ENCODE data around the gene MAML2.
"Not testable (repeated sequence)": the region's sequence is repeated elsewhere in the genome, so short reads cannot be mapped to it uniquely, and the experiment has no call there.

MAML2 gene

DNA sequence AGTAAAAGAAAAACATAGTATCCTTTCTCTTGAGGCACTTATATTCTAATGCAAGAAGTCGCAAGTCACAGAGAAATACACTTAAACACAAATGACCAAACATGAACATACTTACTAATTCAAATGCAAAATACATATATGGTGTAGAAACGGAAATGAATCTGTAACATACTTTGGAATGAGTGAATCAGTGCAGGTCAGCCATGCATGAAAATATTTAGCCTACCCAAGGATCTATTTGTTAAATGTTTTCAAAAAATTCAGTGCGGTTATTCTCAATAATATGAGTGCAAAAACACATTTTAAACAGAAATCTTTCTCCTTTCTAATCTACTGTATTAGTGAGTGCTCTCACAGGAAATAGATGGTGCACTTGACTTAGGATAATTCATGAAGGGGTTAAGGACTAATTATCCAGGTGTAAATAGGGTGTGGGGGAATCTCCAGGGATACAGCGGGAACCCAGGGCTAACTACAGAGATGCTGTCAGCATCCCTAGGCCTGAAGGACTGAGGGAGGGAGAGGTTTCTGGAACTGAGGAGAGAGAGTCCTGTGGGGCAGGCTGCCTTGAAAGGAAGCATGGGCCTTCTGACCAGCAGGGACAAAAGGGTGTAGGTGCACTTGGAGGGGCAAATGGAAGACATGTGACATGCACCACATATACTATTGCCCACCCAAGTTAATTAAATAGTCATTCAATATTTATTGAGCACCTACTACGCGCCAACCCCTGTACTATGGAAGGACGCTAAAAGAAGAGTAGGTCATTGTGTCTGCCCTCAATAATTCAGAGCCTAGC lies 139.2 kb downstream of the MAML2 start:
- no peak for DNase-seq

DNA sequence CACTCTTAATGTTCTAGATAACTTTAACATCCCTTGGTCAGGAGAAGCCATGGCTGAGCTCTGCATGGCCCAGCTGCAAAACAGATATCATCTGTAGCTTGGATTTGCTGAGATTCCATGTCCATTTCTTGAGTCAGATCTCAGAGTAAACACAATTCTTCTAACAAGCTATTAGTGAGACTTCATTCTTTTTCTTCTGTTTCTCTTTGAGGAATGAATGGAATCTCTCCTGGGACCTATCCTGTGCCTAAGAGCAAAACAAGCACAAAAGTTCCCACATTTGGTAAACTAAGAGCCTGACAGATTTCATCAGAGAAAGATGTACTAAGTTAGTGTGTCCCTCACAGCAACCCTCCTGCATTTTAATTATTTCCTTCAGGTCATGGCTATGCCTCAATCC lies 142.8 kb downstream of the MAML2 start:
- no peak for DNase-seq

DNA sequence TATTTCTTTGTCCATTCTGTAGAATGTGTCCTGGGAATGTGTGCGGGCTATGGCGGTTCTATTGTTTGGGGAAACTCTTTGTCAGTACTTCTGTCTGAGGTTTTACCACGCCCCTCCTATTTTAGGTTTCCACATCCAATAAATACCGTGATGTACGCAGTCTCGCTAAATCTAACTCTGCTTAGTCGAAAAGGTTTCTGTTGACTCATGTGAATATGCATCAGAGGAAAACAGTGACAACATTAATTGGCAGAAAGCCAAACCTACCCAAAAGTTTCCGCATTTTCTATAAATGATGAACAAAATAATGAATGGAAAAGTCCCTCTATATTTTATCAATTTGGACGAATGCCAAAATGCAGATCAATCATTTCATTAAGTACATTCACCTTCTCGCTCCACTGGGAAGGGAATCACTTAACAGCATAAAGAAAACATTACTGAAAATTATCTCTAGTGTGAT lies 143.4 kb downstream of the MAML2 start:
- DNase-seq = no peak

GRCh38 chr11:96197801-96198701 lies 144.9 kb downstream of the MAML2 start:
- DNase-seq = peak; percentile 14

GRCh38 chr11:96197103-96197502 lies 145.9 kb downstream of the MAML2 start:
- peak; percentile 21 for DNase-seq

DNA sequence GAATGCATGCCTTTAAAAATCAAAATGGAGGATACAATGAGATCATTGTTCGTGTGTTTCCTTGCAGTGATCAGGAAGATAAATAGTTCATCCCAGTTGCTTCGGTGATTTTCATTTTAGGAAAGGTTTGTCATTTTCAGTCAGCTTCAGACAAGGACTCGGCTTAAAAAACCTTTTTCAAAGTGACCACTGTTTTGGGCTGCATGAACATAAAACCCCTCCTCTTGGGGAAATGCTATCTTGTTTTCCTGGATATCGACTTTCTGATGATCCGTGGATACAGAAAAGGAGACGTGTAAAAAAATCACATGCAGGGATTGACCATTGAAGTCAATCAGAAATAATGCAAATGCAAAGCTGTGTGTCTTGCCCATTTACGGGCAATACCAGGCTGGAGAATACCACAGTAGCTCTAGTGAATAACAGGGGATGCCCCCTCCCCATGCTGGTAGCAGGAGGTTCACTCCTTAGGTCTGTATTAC lies 146.8 kb downstream of the MAML2 start:
- DNase-seq = peak; percentile 42

DNA sequence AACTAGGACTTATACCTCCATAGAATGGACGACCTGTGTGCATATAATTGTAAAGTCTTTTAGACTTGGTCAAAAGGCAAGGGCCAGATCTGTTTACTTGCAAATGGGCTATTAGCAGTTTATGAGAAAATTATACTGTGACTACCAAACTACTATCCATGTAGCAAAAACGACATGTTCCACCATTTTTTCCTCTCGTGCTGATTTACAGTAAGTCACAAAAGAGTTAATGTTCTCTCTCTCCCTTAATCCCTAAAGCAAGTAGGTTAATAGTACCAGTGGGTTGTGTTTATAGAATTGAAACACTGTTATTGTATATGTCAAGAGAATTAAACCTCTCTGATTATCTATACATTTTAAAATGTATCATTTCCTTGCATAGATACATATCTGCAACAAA lies 147.3 kb downstream of the MAML2 start:
- no peak for DNase-seq

DNA sequence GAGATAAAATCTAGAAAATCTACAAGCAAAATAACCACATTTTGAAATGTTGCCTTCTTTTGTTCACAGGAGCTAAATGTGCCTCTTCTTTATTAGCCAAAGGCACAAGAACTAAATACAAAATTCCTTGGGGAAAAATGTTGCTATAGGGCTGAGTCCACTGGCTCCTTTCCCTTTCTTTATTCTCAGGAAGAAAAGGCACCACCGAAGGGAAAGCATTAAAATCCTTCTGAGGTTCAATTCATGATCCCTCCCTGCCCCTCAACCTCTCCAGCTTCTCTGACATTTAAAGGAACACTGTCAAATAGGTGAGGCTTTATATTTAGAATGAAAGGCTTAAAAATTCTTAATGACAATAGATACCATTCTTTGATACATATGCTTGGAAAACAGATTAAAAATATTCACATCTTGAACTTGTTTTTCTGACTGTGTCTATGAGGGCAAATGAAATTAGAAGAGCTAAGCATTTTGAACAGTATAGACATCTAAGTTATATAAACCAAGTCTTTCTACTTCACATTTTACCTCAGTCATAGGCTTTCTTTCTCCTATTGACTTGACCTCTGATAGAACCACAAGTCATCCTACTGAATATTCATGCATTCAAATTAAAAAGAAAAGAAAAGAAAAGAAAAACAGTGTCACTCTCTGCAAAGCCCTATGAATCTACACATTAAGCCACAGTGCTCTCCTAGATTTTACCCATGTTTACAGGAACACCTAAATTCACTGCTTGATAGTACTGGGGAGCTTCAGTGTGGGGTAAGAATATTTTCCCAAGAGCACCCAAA lies 148.2 kb downstream of the MAML2 start:
- no peak for DNase-seq

DNA sequence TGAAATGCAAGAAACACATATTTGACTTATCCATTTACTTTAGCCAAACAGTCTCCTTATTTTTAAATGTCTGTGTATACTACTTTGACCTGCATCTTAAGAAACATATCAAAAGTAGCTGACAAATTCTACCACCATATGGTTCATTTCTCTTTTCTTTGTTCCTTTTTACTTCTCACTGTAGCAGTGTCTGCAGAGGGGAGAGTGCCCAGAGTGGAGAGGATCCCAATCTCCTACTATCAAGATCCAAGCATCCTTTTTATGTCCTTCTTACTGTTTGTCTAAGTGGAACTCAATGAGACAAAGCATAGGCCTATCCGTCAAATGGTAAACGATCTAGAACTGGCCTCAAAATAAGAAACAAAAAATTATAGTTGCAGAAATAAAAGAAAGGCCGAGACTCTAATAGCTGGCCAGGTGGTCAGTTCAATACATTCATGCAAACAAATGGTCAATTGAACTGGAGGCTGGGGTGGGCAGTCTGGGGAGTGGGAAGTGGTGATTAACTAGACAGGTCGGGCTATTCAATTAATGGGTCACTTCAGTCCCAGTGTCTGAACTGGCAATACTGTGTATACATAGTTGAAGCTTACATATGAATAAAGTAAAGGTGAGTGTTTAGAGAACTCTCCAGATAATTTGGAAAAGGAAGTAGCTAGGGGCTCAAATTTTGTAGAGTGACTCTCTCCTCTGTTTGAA lies 149.1 kb downstream of the MAML2 start:
- DNase-seq = no peak

GRCh38 chr11:96191752-96192151 lies 151.2 kb downstream of the MAML2 start:
- DNase-seq = no peak

DNA sequence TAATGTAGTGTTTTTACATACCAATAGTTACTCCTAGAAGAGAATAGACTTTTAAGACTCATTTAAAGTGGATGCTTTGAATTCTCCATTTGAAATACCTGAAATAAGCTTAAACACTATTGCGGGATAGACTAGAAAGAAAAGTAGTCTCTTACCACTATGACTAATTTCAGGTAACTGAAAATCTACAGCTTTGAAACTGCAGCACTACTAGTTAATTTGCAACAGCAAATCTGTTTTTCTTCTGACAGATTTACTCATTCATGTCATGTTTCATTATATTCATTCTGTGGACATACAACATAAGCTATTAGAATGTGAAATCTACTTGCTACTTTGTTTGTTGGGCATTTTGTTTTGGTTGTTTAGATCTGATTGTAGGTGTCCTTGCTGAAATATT lies 153.6 kb downstream of the MAML2 start:
- no peak for DNase-seq

GRCh38 chr11:96188243-96189006 lies 154.6 kb downstream of the MAML2 start:
- DNase-seq = no peak

GRCh38 chr11:96187822-96188221 lies 155.2 kb downstream of the MAML2 start:
- DNase-seq = peak; percentile 47

GRCh38 chr11:96186806-96187205 lies 156.2 kb downstream of the MAML2 start:
- no peak for DNase-seq

DNA sequence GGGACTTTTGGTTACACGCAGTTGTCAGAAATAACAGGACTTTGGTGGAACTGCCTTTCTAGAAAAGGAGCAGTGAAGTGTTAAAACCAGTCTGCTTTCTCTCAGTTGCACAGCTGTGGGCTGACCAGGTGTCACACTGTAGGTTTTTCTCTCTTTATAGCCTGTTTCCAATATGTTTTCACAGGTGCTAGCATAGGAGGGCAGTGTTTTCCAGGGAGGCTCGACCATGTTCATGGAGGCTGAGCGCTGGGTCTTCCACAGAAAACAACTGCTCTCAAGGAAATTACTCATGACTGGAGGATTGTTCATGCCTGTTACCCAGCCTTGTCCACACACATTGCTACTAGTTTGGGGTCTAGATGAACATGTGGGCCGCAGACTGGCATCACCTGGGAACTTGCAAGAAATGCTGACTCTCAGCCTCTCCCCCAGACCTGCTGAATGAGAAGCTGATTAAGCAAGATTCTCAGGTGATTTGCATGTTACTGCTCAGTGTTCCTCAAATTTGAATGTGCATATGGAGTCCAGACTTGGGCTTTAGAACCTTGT lies 157.7 kb downstream of the MAML2 start:
- no peak for DNase-seq

DNA sequence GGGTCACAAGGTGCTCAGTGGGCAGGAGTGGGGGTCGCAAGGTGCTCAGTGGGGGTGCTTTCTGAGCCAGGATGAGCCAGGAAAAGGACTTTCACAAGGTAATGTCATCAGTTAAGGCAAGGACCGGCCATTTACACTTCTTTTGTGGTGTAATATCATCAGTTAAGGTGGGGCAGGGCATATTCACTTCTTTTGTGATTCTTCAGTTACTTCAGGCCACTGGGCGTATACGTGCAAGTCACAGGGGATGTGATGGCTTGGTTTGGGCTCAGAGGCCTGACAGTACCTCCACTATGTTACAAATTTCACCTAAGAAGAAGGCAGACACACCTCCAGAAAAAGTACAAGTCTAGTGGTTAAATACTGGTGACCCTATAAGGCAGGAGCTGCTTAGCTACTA lies 162.1 kb downstream of the MAML2 start:
- DNase-seq = not testable (repeated sequence)

GRCh38 chr11:96180341-96180740 lies 162.7 kb downstream of the MAML2 start:
- no peak for DNase-seq

DNA sequence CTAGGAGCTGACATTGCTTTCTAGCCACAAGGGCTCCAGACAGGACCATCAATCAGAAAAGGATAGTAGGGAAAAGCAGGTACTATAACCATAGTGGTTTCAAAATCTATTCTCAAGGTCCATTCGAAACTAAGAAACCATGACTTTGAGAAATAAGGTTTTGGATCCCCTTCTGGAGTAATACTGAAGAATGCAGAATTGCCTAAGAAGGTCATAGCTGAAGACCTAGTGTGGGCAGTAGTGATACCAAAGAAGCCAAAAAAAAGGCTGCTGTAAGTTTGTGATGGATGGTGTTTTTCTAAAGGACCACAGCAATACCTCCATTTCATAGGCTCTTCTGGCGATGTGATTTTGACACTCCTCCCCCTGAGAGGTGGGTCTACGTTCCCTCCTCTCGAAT lies 163.1 kb downstream of the MAML2 start:
- no peak for DNase-seq

GRCh38 chr11:96178887-96179279 lies 164.1 kb downstream of the MAML2 start:
- DNase-seq = no peak

GRCh38 chr11:96178049-96178886 lies 164.7 kb downstream of the MAML2 start:
- no peak for DNase-seq
